ENCODE results near the gene FBLN5.
"Not testable (repeated sequence)": the region's sequence is repeated elsewhere in the genome, so short reads cannot be mapped to it uniquely, and the experiment has no call there.

The FBLN5 gene

DNA sequence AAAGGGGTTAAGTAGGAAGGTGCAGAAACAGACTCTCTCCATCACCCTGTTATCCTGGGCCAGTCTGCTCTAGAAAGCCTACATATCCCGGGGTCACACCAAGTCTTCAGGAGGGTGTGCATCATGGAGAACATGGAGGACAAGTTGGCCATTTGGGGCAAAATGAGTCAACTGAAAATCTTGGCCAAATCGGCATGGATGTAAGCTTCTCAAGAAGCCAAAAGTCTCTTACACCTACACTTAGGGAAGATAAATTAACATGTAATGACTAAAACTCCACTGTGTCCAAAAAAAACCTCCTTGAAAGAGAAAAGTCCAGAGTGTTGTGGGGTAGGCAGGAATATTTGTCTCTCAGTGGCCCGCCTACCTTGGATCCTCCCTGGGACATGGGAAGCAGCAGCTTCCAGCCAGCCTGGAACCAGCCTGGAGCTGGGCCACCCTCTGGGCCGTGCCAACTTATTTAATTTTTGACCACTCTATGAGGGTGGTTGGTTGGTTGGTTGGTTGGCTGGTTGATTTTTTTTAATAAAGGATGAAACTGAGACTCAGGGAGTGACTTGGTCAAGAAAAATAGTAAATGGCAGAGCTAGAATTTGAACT lies 62.3 kb downstream of the FBLN5 start:
- no peak for DNase-seq (ENCODE audit: low read depth)

DNA sequence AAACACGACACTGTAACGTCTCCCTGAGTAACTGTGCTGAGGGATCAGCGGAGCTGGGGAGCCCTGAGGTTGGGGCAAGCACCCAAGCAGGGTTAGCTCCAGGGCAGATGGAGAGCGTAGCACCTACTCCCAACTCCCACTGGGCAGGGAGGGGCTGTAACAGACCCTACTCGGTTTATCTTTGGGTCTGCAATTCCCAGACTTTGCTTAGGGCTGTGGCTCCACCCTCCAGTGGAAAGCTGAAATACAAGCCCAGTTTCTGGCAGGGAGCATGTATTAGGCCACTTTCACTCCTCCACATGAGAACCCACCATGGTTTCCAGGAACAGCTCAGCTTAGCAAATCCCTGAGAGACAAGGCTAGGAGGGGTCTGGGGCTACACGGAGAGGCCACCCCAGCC lies 62.8 kb downstream of the FBLN5 start:
- no peak for DNase-seq (ENCODE audit: low read depth)

DNA sequence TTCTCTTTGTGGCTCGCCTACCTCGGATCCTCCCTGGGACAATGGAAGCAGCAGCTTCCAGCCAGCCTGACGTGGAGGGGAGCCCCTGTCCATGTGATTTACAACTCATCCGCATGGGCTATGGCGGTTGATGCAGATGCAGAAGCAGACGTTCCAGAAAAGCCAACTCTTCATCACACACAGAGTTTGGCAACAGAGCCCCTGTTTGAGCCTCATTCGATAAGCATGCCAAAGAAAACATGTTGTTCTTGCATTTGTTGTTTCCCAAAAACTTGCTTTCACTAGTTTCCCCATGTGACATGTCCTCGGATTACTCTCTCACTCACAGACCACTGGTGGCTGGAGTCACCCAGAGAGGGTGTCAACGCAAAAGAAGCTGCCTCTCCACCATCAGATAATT lies 63.7 kb downstream of the FBLN5 start:
- DNase-seq (ENCODE audit: low read depth), result no peak

DNA sequence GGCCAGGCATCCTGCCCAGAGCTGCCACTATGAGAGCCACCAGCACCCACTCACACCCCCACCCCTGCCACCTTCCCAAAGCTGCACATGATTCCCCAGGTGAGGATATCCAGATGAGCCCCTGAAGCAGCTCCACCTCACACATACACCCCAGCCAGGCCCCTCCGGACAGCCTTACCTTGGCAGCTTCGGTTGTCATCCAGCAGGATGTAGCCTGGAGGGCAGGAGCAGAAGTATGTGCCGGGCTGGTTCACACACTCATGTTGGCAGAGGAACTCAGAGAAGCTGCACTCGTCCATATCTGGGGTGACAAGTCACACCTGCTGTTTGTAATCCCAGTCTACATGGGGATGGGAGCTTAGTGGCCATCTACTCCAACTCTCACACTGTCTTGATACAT lies 64.7 kb downstream of the FBLN5 start:
- no peak for DNase-seq (ENCODE audit: low read depth)

DNA sequence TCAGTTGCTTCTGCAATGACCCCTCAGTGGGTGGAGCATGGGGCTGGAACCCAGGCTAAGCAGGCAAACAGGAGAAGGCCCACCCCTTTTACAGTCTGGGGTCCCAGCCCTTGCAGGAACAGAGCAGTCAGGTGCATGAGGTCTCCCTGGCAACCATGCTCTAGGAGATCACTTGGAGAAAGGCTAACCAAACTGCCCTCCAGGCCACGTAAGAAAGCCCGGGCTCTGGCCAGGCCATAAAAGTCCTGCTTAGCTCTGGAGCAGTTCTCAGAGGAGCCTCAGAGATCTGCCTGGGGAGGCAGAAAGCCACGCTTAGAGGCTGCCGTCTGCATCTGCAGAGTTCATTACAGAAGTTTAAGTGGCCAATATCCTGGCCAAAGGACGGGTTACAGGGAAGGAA lies 65.1 kb downstream of the FBLN5 start:
- no peak for DNase-seq (ENCODE audit: low read depth)

DNA sequence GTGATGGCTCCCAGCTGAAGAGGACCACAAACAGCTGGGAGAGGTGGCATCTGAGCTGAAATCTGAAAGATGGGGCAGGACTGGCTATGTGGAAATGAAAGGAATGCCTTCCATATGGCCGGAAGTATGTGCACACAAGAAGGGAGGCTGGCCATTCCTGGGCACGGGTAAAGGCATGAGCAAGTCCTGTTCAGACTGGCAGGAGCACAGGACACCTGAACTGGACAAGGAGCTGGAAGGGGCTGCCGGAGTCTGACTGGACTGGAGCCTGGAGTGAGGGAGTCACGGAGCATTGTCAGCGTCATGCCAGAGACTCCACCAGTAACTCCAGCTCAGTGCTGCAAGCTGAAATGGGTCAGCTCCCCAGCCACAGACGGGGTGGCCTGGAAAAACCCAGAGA lies 68.3 kb downstream of the FBLN5 start:
- no peak for DNase-seq (ENCODE audit: low read depth)

DNA sequence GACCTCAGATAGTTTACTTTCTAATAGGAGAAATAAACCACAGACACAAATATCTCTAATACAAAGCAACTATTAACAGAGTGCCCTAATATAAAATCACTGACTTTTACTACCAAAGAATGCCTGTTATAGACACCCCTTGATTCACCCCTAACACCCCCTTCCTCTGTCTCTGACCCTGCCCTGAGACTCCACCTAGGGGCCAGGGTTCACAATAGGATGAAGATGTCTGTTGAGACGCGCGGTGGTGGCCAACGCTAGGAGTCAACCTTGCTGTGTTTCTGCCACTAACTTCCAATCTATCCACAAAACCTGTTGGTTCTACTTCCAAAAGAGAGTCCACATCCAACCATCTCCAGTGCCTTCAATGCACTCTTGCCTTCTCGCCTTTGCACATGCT lies 69.2 kb downstream of the FBLN5 start:
- DNase-seq (ENCODE audit: low read depth), result no peak

DNA sequence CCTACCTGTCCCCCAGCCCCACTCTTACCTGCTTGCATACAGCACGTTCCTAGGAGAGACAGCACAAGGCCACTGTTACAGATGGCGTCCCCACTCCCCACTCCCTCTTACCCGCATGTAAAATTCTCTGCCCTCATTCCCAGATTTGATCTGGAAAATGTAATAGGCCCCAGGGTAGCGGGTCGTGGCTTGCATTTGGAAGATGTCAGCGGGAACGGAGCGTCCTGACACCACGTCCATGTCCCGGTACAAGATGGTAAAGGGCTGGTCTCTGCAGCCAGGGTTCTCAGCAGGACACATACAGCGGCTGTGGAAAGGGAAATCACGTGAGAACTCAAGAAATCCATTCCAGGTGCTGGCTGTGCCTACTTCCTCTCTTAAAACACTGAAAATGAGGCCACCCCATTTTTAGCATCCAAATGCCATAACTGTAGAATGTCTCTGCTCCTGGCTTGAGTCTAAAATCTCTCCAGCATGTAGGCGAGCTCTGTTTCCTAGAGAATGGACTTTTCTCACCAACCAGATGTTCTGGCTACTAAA lies 70.0 kb downstream of the FBLN5 start:
- no peak for DNase-seq (ENCODE audit: low read depth)

DNA sequence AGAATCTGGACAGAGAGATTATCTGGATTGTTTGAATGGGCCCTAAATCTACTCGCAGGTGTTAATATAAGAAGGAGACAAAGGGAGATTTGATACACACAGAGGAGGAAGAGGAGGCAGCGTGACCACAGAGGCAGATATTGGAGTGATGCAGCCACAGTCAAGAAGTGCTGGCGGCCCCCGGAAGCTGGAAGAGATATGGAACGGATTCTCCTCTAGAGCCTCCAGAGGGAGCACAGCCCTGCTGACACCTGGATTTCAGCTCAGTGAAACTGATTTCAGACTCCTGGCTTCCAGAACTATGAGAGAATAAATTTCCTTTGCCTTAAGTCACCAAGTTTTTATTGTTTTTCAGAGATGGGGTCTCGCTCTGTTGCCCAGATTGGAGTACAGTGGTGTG lies 71.0 kb downstream of the FBLN5 start:
- no peak for DNase-seq (ENCODE audit: low read depth)

DNA sequence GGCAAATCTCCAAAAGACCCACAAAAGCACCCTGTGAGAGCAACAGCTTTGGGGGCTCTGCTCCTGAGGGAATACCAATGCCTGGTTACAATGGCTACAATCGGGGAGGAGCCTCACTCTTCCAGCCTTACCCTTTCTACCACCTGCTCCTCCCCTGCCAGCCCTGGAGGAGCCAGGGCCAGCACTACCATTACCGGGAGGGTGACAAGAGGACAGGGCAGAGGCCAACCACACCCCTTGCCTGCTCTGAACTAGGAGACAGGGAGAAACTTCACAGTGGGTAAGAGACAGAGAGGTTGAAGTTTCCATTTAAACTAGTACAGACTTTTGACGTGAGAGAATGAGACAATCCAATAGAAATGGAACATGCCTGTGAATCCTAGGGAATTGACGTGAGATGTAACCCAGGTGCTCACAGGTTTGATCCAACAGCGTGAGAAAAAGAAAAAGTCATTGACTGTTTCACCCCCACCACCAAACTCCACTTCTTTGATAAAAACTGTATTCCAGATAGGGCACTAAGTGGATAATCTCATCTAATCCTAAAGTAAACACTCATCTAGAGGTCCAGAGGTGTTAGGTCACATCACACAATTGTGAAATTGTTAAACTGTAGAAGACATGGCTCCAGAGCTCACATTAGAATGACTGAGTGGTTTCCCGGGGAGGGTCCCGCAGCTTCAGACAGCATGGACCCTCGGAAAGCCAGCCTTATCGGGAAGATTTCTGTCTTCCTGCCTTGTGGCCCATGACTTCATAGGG lies 71.8 kb downstream of the FBLN5 start:
- no peak for DNase-seq (ENCODE audit: low read depth)

DNA sequence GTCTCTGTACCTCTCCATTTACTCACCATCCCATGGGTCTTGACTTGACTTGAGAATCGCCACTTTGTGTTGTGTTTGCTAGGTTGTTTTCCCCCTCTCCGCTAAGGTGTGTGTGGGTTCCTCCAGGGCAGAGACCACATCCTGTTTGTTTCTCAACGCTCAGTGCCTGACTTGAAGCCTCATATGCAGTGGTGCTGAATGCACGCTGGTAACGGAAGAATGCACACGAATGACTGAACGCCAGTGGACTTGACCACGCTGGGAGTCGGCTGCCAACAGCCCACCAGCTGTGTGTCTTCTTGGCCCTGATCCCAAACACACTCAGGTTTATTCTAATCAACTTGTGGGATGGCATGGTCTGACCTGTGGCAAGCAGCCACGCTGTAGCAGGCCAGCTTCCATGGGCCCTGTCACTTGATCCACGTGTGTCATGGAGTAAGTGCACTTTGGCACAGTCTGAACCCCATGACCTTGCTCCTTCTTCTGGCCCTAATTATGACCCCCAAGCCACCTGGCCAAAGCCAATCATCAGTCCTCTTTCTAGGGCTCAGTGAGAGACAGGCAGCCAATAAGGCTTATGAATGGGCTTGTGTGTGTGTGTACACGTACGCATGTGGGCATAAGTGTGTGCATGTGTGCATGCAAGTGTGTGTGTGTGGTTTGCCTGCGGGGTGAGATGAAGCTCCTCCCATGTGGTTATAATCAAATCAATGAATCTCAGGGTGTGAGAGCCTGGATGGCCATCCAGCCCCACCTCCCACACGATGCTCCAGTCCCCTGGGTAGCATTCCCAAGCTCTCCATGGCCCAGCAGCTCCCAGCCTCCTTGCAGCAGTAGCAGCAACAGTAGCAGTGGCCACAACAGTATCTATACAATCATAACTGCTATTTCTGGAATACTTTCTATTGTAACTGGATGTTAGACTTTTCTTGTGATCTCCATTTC lies 73.8 kb downstream of the FBLN5 start:
- DNase-seq (ENCODE audit: low read depth), result no peak

DNA sequence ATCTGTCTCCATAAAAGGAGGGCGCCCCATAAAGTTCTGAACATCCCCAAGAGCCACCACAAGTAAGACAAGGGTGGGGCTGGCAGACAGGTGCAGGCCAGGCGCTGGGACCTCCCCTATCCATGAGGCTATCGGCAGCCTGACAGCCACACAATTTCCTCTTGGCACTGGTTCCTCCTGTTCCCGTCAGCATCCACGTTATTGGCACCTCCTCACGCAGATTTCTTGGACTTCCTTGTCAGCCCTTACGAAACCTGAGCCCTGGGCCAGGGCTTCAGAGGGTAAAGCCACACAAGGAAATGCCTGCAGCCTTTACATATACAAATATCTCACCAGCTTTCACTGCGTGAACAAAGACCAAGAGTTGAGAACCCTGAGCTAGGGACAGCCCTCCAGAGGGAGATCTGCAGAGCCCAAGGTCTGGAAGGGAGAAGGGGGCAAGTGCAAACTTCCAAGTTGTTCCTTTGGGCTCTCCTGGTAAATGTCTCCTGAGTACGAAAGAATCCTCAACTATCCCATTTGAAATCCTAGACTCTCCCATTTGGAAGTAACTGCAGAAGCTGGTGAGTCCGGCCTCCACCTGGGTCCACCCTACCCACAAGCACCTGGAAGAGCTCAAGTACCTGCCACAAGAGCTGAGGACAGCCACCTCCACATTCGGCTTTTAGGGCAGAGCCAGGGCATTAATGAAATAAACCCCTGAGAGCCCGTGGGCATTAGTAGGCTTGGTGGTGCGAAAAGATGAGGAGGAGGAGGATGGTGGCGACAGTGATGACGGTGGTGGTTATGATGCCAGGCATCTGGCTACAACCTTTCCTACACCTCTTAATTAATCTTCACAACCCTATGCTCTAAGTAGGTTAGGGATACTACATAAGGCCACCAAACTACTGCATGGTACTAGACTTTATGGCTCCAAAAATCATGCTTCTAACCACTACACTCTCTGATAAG lies 74.7 kb downstream of the FBLN5 start:
- DNase-seq (ENCODE audit: low read depth), result no peak

DNA sequence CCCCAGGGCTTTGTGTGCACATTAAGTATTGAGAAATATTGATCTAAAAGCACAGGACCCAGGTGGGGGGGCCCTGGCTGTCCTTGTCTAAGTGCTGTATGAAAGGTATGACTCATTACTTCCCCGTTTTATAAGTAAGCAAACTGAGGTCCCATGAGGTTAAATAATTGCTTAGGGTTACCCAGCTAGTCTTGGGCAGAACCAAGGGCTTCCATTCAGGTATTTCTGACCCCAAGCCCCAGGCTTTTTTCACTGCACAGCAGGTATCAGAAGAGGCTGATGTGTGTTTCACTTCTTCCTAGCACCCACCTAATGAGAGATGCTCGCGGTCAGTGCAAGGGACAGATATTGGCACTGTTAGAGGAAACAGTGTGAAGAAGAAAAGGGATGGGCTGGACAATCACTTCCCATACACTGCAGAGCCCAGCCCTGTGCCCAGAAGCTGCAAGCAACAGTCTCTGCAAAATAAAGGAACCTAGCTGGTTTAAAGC lies 75.4 kb downstream of the FBLN5 start:
- no peak for DNase-seq (ENCODE audit: low read depth)

DNA sequence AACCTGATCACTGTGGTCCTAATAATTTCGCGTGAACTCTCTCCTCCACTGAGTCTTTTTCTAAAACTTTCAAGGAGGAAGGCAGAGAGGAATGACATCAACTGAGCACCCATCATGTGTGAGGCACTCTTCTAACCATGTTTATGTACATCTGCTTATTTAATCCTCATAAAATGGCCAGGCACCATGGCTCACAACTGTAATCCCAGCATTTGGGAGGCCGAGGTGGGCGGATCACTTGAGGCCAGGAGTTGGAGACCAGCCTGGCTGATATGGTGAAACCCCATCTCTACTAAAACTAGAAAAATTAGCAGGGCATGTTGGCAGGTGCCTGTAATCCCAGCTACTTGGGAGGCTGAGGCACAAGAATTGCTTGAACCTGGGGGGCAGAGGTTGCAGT lies 76.1 kb downstream of the FBLN5 start:
- not testable (repeated sequence) for DNase-seq (ENCODE audit: low read depth)

DNA sequence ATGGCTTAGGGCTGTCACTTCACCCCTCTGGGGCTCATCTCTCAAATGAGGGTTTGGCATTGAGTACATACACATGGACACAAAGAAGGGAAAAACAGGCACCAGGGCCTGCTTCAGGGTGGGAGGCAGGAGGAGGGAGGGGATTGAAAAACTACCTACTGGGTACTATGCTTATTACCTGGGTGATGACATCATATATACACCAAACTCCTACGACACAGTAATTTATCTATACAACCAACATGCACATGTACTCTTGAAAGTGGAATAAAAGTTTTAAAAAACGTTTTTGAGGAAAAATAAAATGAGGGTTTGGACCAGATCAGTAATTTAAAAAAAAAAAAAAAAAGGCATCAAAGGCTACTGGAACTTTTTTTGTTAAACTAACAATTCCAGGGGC lies 76.6 kb downstream of the FBLN5 start:
- no peak for DNase-seq (ENCODE audit: low read depth)

DNA sequence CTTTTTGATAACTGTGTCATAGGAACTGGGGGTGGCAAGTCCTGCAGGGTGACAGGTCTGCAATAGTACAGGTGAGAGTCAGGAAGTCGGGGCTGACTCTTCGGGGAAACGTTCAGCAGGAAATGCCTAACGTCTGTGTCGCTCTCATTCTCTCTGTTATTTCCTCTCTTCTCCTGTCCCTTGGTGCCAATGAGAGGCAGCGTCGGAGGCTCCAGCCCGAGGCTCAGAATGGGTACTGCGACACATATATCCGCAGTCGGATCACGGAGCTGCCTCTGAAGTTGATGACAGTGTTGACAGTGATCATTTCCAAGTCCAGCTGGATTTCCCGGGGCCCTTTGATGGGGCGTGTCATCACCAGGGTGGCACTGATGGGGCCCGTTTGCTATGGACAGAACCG lies 77.5 kb downstream of the FBLN5 start:
- no peak for DNase-seq (ENCODE audit: low read depth)

DNA sequence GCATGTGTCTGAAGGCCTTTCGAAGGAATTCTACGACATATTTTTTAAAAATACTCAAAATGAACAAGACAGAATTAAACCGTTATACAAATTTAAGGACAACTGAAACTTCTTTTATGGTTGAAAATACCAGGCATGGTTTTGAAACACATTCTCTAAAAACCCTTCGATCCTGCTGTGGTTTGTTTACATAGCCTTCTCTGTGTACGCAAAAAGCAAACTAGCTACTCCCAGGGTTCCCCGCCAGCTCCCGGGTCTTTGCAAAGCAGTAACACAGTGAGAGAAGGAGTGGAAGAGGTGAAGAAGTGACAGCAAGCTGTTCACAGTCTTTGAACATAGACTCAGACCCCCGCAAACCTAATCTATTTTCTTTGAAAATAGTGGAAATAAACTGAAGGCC lies 77.9 kb downstream of the FBLN5 start:
- no peak for DNase-seq (ENCODE audit: low read depth)

DNA sequence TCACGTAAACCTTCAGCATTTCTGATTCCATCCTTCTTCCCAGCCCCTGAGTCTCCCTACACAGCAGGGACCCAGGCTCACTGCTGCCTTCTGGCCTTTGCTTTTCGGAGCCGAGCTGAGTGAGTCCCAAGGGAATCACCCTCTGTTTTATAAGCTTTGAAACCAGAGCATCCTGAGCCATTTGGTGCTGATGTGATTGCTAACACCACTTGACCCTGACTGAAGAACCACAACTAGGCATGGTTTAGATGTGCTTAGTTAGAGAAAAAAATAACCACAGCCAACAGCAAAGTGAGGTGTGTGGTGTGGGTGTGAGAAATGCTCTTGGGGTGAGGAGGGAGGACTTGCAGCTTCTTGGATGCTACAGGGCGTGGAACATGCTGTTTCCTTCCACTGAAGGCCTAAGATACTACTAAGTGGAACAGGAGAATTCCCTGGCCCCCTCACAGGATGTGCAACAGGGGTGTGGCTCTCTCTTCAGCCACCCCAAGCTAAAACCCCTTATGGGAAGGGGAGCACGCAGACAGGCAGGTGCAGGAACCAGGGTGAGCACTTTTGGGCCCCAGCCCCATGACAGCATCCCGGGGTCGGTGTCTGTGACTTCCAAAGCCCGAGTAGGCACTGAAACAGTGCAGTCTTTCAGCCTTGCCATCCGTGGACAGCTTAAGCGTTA lies 80.0 kb downstream of the FBLN5 start, which contains the start of gene TC2N:
TC2N (minus strand) TSS at position 221 of the 673 bp plus-strand sequence. CDS start 53,767 bp downstream, outside the sequence.
- DNase-seq (ENCODE audit: low read depth), result no peak

DNA sequence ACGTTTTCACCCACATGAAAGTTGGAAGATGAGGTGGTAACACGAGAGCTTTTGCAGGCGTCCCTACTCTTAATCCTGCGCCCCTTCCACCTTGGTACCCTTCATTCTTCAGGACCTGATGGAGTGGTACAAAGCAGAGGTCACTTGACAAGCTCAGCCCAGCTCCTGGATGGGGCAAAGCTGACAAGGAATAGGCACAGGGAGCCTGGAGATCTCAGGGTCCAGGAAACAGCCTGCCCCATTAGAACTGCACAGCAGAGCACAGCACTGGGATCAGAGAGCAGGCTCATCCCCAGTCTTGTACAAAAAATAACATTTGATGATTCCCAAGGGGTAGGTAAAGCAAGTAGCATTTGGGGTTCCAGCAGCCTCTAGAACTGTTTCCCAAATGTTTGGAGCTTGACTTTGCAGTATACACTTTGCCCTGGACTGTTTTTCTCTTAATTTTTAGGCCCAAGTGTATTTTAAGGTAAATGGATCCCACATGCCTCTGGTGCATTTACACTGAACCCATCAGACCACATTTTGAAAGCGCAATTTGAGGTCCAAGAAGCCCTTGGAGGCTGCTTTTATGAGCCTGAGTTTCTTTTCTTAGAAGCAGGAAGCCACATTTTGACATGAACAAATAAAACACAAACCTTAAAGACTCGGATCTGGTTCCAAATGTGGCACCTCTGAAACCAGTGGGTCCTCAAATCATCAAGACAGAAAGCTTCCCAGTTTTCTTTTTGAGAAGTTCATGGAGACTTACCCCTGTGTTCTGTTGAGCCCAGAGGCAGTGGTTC lies 80.8 kb downstream of the FBLN5 start:
- DNase-seq (ENCODE audit: low read depth), result no peak

DNA sequence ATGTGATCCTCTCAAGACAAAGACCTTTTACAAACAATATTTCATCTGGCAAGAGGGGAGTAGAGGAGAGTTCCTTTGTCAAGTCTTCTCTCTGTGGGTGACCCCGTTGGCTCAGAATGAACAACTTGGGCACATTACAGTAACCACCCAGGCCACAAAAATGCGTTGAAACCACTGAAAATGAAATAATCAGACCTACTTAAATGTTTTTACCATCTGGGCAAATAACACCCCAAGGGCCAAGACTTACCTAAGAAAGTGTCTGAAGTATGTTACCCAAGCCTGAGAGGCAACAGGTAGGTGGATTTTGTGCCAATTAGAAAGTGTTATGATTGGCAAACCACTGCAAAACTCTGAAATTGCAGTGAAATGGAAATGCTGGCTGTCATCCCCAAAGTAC lies 81.4 kb downstream of the FBLN5 start:
- DNase-seq (ENCODE audit: low read depth), result peak; percentile 5
